Panc1 (cell line): ENCODE data around the gene ZNF836. TPM values are rescaled to one million over a fixed set of nuclear protein-coding genes. Genes with fewer than 3 reads are reported as not detected.

Experiments used
- ATAC-seq: fragments of 200-7000 bp; cut with Tn5 transposase; 2 replicates; pipeline ENCODE4 v1.9.1; 2020; ENCODE audit warnings: mild to moderate bottlenecking, moderate library complexity
- Bru-seq: library from RNA; stranded (reverse); fragments of 400-500 nt; gene quantifications from one replicate; lab custom pipeline; 2021; lab: Mats Ljungman, UMichigan
- BruChase-seq, 2 experiments: library from RNA; stranded (reverse); fragments of 400-500 nt; gene quantifications; one replicate each; lab custom pipeline; 2021; lab: Mats Ljungman, UMichigan
- BruUV-seq: library from RNA; stranded (reverse); fragments of 400-500 nt; replicated peaks from 2 replicates; lab custom pipeline; 2021; lab: Mats Ljungman, UMichigan
- CTCF ChIA-PET: fragments of 300-600 bp; sonication (Branson Sonifier 250); formaldehyde crosslinking; loops from one replicate; lab custom pipeline; 2022; ENCODE audit warnings: antibody characterized with exemption; lab: Charles Lee
- POLR2A ChIA-PET: fragments of 300-600 bp; sonication (Branson Sonifier 250); formaldehyde crosslinking; loops from one replicate; lab custom pipeline; 2022; ENCODE audit warnings: antibody characterized with exemption; lab: Charles Lee
- DNase-seq: peaks from one replicate; pipeline ENCODE4 v3.0.0-alpha.2; 2010; ENCODE audit warnings: low read depth, low spot score
- H3K27ac ChIP-seq: 2 replicates; pipeline ENCODE4 v1.5.1; 2011; ENCODE audit warnings: mild to moderate bottlenecking, low read length, inconsistent platforms
- H3K27me3 ChIP-seq: fragments of 200-500 bp; sonication (Bioruptor generic); 2 replicates; pipeline ENCODE4 v1.6.0; 2014; ENCODE audit warnings: low read length, inconsistent platforms; ENCODE audit not compliant: control insufficient read depth, insufficient read depth
- H3K36me3 ChIP-seq: fragments of 200-500 bp; sonication (Bioruptor generic); 2 replicates; pipeline ENCODE4 v1.5.1; 2014; ENCODE audit warnings: inconsistent platforms, mild to moderate bottlenecking, low read length, moderate library complexity; ENCODE audit not compliant: control insufficient read depth, insufficient read depth
- H3K4me1 ChIP-seq: 2 replicates; pipeline ENCODE4 v1.5.1; 2011; ENCODE audit warnings: inconsistent platforms, mild to moderate bottlenecking, low read length, moderate library complexity; ENCODE audit not compliant: control insufficient read depth, insufficient read depth
- H3K4me3 ChIP-seq, 2 experiments: 2 replicates each; pipeline ENCODE4 v1.5.1; 2011 to 2012; ENCODE audit warnings: low read depth in 2 of 2, low read length in 2 of 2, mild to moderate bottlenecking in 2 of 2, inconsistent platforms in 1 of 2, moderate library complexity in 1 of 2
- H3K9me3 ChIP-seq: fragments of 200-500 bp; sonication (Bioruptor generic); 2 replicates; pipeline ENCODE4 v1.5.1; 2014; ENCODE audit warnings: low read depth, mild to moderate bottlenecking, inconsistent platforms, low read length, moderate library complexity; ENCODE audit not compliant: control insufficient read depth, insufficient read depth
- CTCF ChIP-seq: fragments of 450-650 bp; IDR thresholded peaks from 2 replicates; pipeline ENCODE4 v1.5.1; 2017; ENCODE audit warnings: mild to moderate bottlenecking
- POLR2AphosphoS5 ChIP-seq: IDR thresholded peaks from 2 replicates; pipeline ENCODE4 v1.6.1; 2012; ENCODE audit warnings: mild to moderate bottlenecking, low read depth, low read length, moderate library complexity
- REST ChIP-seq, 2 experiments: IDR thresholded peaks; 2 replicates each; pipeline ENCODE4 v1.6.1; 2011 to 2012; ENCODE audit warnings: low read depth in 2 of 2, control low read depth in 1 of 2, low read length in 1 of 2, mild to moderate bottlenecking in 1 of 2, moderate library complexity in 1 of 2; ENCODE audit not compliant: insufficient read depth in 1 of 2
- SIN3A ChIP-seq: IDR thresholded peaks from 2 replicates; pipeline ENCODE4 v1.6.1; 2012; ENCODE audit warnings: low read depth, mild to moderate bottlenecking, low read length, moderate library complexity, borderline replicate concordance; ENCODE audit not compliant: insufficient read depth
- TCF7L2 ChIP-seq: IDR thresholded peaks from 2 replicates; pipeline ENCODE4 v1.6.1; 2011; ENCODE audit warnings: mild to moderate bottlenecking, low read depth, low read length, inconsistent platforms
- in situ Hi-C: cut with HindIII; loops from 2 replicates; pipeline ENCODE4 v1.10.0; 2016; ENCODE audit warnings: low sequenced_read_pairs, low pct_unique_long_range_greater_than_20kb
- intact Hi-C: fragments of 100-400 bp; cut with micrococcal nuclease; formaldehyde crosslinking; loops from one replicate; pipeline ENCODE4 v1.10.0; 2022; ENCODE audit not compliant: unreplicated experiment
- long read RNA-seq: library from polyadenylated mRNA; unstranded; transcript quantifications from one replicate; pipeline ENCODE4 v2.0.0, GENCODE V29; 2021; ENCODE audit not compliant: unreplicated experiment
- polyA plus RNA-seq: library from polyadenylated mRNA; unstranded; fragments of >200 nt; gene quantifications from one replicate; pipeline ENCODE4 v1.2.1, GENCODE V29; 2012; ENCODE audit warnings: missing spikeins; ENCODE audit not compliant: insufficient read length
- total RNA-seq: library from RNA; stranded (reverse); gene quantifications from one replicate; pipeline ENCODE4 v1.2.1, GENCODE V29; 2021; ENCODE audit not compliant: unreplicated experiment

The ZNF836 gene
- total RNA-seq: 6.3 TPM
- polyA plus RNA-seq: 1.7 TPM
- percentile 52 among the genes with signal in this experiment for Bru-seq, nascent RNA
- BruChase-seq, experiment 1, labeled RNA remaining after a 2-hour chase: percentile 66 among the genes with signal in this experiment
- percentile 55 among the genes with signal in this experiment for BruChase-seq, experiment 2, labeled RNA remaining after a 6-hour chase
- long read RNA-seq, partial matches to known transcripts: 2 of 2 reads
- long read RNA-seq, other reads (novel, unspliced or antisense): 0 of 2 reads

DNA sequence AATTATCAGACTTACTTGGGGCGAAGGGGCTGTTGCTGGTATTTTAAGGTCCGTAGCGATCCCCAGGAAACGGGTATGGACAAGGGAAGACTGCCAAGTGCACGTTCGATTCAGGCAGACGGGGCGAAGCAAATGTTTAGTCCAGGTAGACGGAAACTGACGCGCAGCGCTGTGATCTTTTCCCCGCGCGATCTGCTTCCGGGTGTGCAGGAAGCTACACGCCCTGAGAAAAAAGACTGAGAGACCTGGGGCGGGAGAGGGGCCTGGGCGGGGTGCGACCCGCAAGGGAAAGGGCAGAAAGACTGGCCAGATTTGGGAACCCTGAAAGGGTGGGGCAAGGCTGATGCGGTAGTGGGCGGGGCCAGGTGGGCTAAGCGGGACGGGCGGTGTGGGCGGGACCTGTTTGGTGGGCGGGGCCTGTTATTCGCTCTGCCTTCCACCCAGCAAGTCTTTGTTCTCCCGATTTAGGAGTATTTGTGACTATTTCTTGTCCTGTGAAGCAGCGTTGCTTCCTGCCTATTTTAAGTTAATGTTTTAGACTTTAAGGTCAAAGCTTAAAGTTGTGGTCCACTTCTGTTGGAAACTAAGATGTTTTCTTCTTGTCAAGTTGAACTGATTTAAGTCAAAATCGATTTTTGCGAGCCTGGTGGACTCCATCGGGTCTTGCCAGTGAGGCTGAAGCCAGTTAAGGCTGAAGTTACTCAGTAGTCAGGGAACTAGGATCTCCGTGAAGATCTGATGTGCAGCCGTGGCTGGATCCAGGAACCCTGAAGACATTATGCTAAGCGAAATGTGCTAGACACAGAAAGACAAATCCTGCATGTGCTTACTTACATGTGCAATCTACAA, at the start of gene ZNF836:
Gene ZNF836, minus strand, starts transcription at position 301 of the 849 bp plus-strand sequence. CDS start 3,549 bp downstream, outside the sequence.
- intact Hi-C loops: no loop called here
- Histone ChIP-seq H3K36me3 (no peaks in the 10 kb centered on the region), H3K4me3 (peak within 1 kb of the TSS; percentile 93 to 94), H3K9me3 (no peaks in the 10 kb centered on the region), H3K27ac (peak within 1 kb of the TSS; percentile 70), H3K27me3 (no peaks in the 10 kb centered on the region), H3K4me1 (no peaks in the 10 kb centered on the region)
- BruUV-seq: no TSS peak
- no peak for DNase-seq
- CTCF ChIA-PET: no interaction called here
- ATAC-seq: peak; percentile 97
- POLR2A ChIA-PET: no interaction called here
- in situ Hi-C loops: no loop called here
- no peak for TF ChIP-seq SIN3A

DNA sequence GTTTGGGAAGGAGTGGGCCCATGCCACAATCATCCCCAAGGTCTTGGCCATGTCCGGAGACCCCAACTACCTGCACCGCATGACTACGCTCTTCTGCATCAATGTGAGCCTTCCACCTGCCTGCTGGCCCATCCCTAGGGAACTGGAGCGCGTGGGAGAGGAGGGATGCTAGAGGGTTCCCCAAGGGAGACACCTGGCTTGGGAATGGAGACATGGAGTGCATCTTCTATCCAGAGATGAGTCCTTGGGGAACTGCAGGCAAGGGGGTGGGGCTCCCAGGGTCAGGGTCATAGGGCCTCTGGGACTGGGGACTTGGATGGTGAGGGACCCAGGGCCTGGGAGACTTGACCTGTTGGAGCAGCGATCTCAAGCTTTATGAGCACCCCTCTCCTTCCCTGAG, 49.6 kb upstream of the ZNF836 start:
- DNase-seq: no peak
- no peak for ATAC-seq
- intact Hi-C loops (no loop called here), in situ Hi-C loops (no loop called here)
- Histone ChIP-seq H3K27me3 (no peaks in the 10 kb centered on the region), H3K36me3 (peaks cover 14% of the 10 kb centered on the region), H3K4me3 (no peak overlapping the region), H3K9me3 (no peaks in the 10 kb centered on the region), H3K27ac (no peak overlapping the region), H3K4me1 (no peaks in the 10 kb centered on the region)
- no peak for TF ChIP-seq TCF7L2
- TF ChIP-seq POLR2AphosphoS5: no peak
- no peak for TF ChIP-seq CTCF
- no peak for TF ChIP-seq REST (IDR thresholded peaks at IDR 0.05; ENCODE audit: insufficient read depth in 1 of 2, low read depth in 2 of 2, low read length in 1 of 2)
- no peak for TF ChIP-seq SIN3A
- POLR2A ChIA-PET: no interaction called here
- no TSS peak for BruUV-seq
- CTCF ChIA-PET: no interaction called here
